RKO (cell line): ENCODE results near the gene GPD2.
A peak's percentile ranks its signal among the peaks of the same experiment; 100 is the strongest.

Experiments used
- DNase-seq: peaks from one replicate; pipeline ENCODE4 v3.0.0-alpha.2; 2016; ENCODE audit warnings: low spot score

The GPD2 gene

GRCh38 chr2:156435718-156436496, at the start of gene GPD2:
GPD2 (plus strand) TSS chr2:156436379; CDS start chr2:156476106, 39,727 bp downstream.
- DNase-seq: peak; percentile 88

- no peak for DNase-seq
Measured at GRCh38 chr2:156394033-156394741, 42.0 kb upstream of the GPD2 start.

- no peak for DNase-seq
Measured at GRCh38 chr2:156396126-156396525, 40.1 kb upstream of the GPD2 start.

- no peak for DNase-seq
Measured at GRCh38 chr2:156397229-156397628, 39.0 kb upstream of the GPD2 start.

- no peak for DNase-seq
Measured at GRCh38 chr2:156398176-156398575, 38.0 kb upstream of the GPD2 start.

- no peak for DNase-seq
Measured at GRCh38 chr2:156399224-156399949, 36.8 kb upstream of the GPD2 start.

GRCh38 chr2:156399950-156400705, 36.1 kb upstream of the GPD2 start:
- peak; percentile 84 for DNase-seq

GRCh38 chr2:156400706-156401678, 35.2 kb upstream of the GPD2 start:
- DNase-seq: peak; percentile 87

GRCh38 chr2:156401861-156402260, 34.3 kb upstream of the GPD2 start:
- no peak for DNase-seq

GRCh38 chr2:156405586-156405985, 30.6 kb upstream of the GPD2 start:
- peak; percentile 80 for DNase-seq

GRCh38 chr2:156411835-156412234, 24.3 kb upstream of the GPD2 start:
- no peak for DNase-seq

- DNase-seq: no peak
Measured at GRCh38 chr2:156421851-156422250, 14.3 kb upstream of the GPD2 start.

- DNase-seq: no peak
Measured at GRCh38 chr2:156423674-156424282, 12.4 kb upstream of the GPD2 start.

- no peak for DNase-seq
Measured at GRCh38 chr2:156427074-156427473, 9.1 kb upstream of the GPD2 start.

- no peak for DNase-seq
Measured at GRCh38 chr2:156429211-156429610, 7.0 kb upstream of the GPD2 start.

- DNase-seq: no peak
Measured at GRCh38 chr2:156430236-156430979, 5.8 kb upstream of the GPD2 start.

GRCh38 chr2:156430980-156431358, 5.2 kb upstream of the GPD2 start:
- DNase-seq: peak; percentile 32

GRCh38 chr2:156434461-156435291, 1.5 kb upstream of the GPD2 start:
- DNase-seq: no peak

- DNase-seq: no peak
Measured at GRCh38 chr2:156435396-156435717, 822 bp upstream of the GPD2 start.
